ENCODE results near the gene CD55. TPM values are rescaled to one million over a fixed set of nuclear protein-coding genes. Genes with fewer than 3 reads are reported as not detected.

Gene CD55
- polyA plus RNA-seq, 1 of the 3 experiments (the other 2 are of a cell fraction) = 10.4 TPM

GRCh38 chr1:207345644-207346477, 24.4 kb downstream of the CD55 start:
- no peaks in the 10 kb centered on the region for H3K9me3 ChIP-seq
- no peaks in the 10 kb centered on the region for H3K27me3 ChIP-seq (ENCODE audit: insufficient read depth)
- no peaks in the 10 kb centered on the region for H3K79me2 ChIP-seq (ENCODE audit: insufficient read depth)
- H2AFZ ChIP-seq (ENCODE audit: low read depth) = no peak overlapping the region
- H3K27ac ChIP-seq (ENCODE audit: low read depth in 2 of 2, low read length in 1 of 2) = no peak overlapping the region
- no peak overlapping the region for H3K4me2 ChIP-seq
- TF ChIP-seq CTCF (IDR thresholded peaks at IDR 0.05) (no peak), NRF1 (IDR thresholded peaks at IDR 0.05; ENCODE audit: low read depth, low read length) (no peak), MEF2A (IDR thresholded peaks at IDR 0.05; ENCODE audit: borderline replicate concordance, low read depth) (no peak), GABPA (IDR thresholded peaks at IDR 0.05; ENCODE audit: low read depth) (no peak), IRF3 (IDR thresholded peaks at IDR 0.05; ENCODE audit: low read depth, low read length) (no peak), FOSL2 (IDR thresholded peaks at IDR 0.05; ENCODE audit: borderline replicate concordance, low read depth) (no peak), JUND (IDR thresholded peaks at IDR 0.05) (no peak), CHD2 (IDR thresholded peaks at IDR 0.05; ENCODE audit: low read length, partially characterized antibody) (no peak), ELF1 (IDR thresholded peaks at IDR 0.05) (no peak), FOXJ3 (CRISPR knock-in tag; IDR thresholded peaks at IDR 0.05) (no peak)
- no peak overlapping the region for H3K4me3 ChIP-seq (ENCODE audit: low read depth in 2 of 2, low read length in 1 of 2)
- POLR2A ChIA-PET = no interaction called here
- DNase-seq = no peak
- H3K4me1 ChIP-seq (ENCODE audit: control insufficient read depth in 1 of 2, insufficient read depth in 2 of 2, low read depth in 1 of 2, low read length in 1 of 2) = no peaks in the 10 kb centered on the region
- 19% methylated on average over 7 of the region's 7 CpGs for WGBS (ENCODE audit: low lambda C conversion rate)
- H3F3A ChIP-seq (replicated peaks; ENCODE audit: insufficient read depth) = no peaks in the 10 kb centered on the region
- H3K36me3 ChIP-seq (replicated peaks in 1 of 2; ENCODE audit: control insufficient read depth in 1 of 2, insufficient read depth in 2 of 2, low read length in 1 of 2) = no peaks in the 10 kb centered on the region
- no peaks in the 10 kb centered on the region for H3K9me2 ChIP-seq
- H3K9ac ChIP-seq = no peak overlapping the region
- H4K20me1 ChIP-seq (ENCODE audit: insufficient read depth) = no peaks in the 10 kb centered on the region
- CTCF ChIA-PET = no interaction called here

- CTCF ChIA-PET = no interaction called here
- DNase-seq = no peak
- Histone ChIP-seq H3K79me2 (ENCODE audit: insufficient read depth) (no peaks in the 10 kb centered on the region), H3K9ac (no peak overlapping the region), H3K9me3 (no peaks in the 10 kb centered on the region), H3K4me1 (ENCODE audit: control insufficient read depth in 1 of 2, insufficient read depth in 2 of 2, low read depth in 1 of 2, low read length in 1 of 2) (no peaks in the 10 kb centered on the region), H4K20me1 (ENCODE audit: insufficient read depth) (no peaks in the 10 kb centered on the region), H2AFZ (ENCODE audit: low read depth) (no peak overlapping the region), H3K4me3 (ENCODE audit: low read depth in 2 of 2, low read length in 1 of 2) (no peak overlapping the region), H3K27ac (ENCODE audit: low read depth in 2 of 2, low read length in 1 of 2) (no peak overlapping the region), H3F3A (replicated peaks; ENCODE audit: insufficient read depth) (no peaks in the 10 kb centered on the region), H3K36me3 (replicated peaks in 1 of 2; ENCODE audit: control insufficient read depth in 1 of 2, insufficient read depth in 2 of 2, low read length in 1 of 2) (no peaks in the 10 kb centered on the region), H3K27me3 (ENCODE audit: insufficient read depth) (no peaks in the 10 kb centered on the region), H3K4me2 (no peak overlapping the region), H3K9me2 (no peaks in the 10 kb centered on the region)
- POLR2A ChIA-PET = no interaction called here
- WGBS (ENCODE audit: low lambda C conversion rate) = 40% methylated on average over 2 of the region's 3 CpGs
- TF ChIP-seq RFX5 (IDR thresholded peaks at IDR 0.05; ENCODE audit: low read length) (no peak), NFIC (IDR thresholded peaks at IDR 0.05; ENCODE audit: borderline replicate concordance) (no peak), POLR2AphosphoS5 (IDR thresholded peaks at IDR 0.05; ENCODE audit: low read depth, low read length) (no peak), RAD21 (IDR thresholded peaks at IDR 0.05; ENCODE audit: low read length) (no peak), GATA2 (CRISPR knock-in tag; IDR thresholded peaks at IDR 0.05) (no peak), MEF2A (IDR thresholded peaks at IDR 0.05; ENCODE audit: borderline replicate concordance, low read depth) (no peak), CHD2 (IDR thresholded peaks at IDR 0.05; ENCODE audit: low read length, partially characterized antibody) (no peak), REST (IDR thresholded peaks at IDR 0.05; ENCODE audit: low read depth, low read length) (no peak), NRF1 (IDR thresholded peaks at IDR 0.05; ENCODE audit: low read depth, low read length) (no peak), RXRA (IDR thresholded peaks at IDR 0.05; ENCODE audit: borderline replicate concordance, low read depth) (no peak), FOXM1 (IDR thresholded peaks at IDR 0.05; ENCODE audit: low read depth) (no peak)
- TF ChIP-seq, protein P1, sequence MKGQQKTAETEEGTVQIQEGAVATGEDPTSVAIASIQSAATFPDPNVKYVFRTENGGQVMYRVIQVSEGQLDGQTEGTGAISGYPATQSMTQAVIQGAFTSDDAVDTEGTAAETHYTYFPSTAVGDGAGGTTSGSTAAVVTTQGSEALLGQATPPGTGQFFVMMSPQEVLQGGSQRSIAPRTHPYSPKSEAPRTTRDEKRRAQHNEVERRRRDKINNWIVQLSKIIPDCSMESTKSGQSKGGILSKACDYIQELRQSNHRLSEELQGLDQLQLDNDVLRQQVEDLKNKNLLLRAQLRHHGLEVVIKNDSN (IDR thresholded peaks at IDR 0.05; ENCODE audit: borderline replicate concordance, low read depth) = no peak
- TF ChIP-seq, protein P2, sequence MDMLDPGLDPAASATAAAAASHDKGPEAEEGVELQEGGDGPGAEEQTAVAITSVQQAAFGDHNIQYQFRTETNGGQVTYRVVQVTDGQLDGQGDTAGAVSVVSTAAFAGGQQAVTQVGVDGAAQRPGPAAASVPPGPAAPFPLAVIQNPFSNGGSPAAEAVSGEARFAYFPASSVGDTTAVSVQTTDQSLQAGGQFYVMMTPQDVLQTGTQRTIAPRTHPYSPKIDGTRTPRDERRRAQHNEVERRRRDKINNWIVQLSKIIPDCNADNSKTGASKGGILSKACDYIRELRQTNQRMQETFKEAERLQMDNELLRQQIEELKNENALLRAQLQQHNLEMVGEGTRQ (IDR thresholded peaks at IDR 0.05; ENCODE audit: borderline replicate concordance, low read depth, low read length) = no peak
These were observed 25.0 kb downstream of the CD55 start for GRCh38 chr1:207346513-207346912.
